HG03175 (cell line): ENCODE measurements around the gene CMAS.
A peak's percentile ranks its signal among the peaks of the same experiment; 100 is the strongest.
"Not testable (repeated sequence)": the region's sequence is repeated elsewhere in the genome, so short reads cannot be mapped to it uniquely, and the experiment has no call there.

Experiments used
- ATAC-seq: cut with Tn5 transposase; IDR thresholded peaks from one replicate; pipeline ENCODE4 v1.9.1; 2021; ENCODE audit warnings: mild to moderate bottlenecking, moderate library complexity; ENCODE audit not compliant: unreplicated experiment

CMAS gene

GRCh38 chr12:22046090-22046967, at the start of gene CMAS:
Gene CMAS, plus strand, starts transcription at chr12:22046218. Its CDS starts 86 bp downstream, at chr12:22046304.
- peak; percentile 85 for ATAC-seq

DNA sequence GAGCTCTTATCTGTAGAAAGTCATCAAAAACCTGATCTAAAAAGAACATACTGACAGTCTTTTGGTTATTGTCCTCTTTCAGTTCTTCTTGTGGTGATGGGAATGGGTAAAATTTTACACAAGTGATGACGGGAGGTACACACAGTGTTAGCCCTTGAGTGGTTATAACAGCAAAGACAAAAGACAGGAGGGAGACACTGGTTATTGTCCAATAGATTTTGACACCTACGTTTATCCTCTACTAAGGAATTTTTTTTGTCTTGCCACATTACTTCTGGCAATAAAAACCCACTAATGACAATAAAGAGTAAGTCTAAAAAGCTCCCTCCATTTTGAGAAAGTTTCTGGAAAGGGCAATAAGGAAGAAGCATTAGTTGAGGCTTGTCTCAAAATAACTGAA, 47.7 kb upstream of the CMAS start:
- ATAC-seq: no peak

GRCh38 chr12:21998782-21999181, 47.2 kb upstream of the CMAS start:
- no peak for ATAC-seq

DNA sequence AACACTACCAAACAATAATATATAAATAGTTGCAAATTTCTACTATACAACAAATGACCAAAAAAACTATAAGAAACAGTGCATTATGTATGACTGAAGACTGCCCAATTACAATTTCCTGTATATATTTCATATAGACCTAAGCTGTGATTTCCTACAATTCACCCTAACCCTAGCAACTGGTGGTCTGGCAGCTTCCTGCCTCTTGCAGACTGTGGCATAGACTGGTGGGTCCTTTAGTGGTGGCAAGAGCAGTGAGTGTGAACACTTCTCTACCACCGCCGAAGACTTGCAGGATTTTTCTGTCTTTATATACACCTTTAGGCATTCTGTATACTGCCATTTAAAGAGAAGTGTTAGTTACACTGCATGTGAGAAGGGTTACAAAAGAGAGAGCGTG, 43.6 kb upstream of the CMAS start:
- ATAC-seq: no peak

DNA sequence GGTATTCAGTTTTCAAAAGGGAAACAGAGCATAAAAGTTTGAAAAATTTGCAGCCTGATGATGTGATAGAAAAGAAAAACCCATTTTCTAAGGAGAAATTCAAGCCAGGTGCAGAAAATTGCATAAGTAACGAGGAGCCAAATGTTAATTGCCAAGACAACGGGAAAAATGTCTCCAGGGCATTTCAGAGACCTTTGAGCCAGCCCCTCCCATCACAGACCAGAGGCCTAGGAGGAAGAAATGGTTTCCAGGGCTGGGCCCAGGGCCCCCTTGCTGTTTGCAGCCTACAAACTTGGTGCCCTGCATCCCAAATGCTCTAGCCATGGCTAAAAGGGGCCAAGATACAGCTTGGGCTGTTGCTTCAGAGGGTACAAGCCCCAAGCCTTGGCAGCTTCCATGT, 38.2 kb upstream of the CMAS start:
- ATAC-seq: not testable (repeated sequence)

DNA sequence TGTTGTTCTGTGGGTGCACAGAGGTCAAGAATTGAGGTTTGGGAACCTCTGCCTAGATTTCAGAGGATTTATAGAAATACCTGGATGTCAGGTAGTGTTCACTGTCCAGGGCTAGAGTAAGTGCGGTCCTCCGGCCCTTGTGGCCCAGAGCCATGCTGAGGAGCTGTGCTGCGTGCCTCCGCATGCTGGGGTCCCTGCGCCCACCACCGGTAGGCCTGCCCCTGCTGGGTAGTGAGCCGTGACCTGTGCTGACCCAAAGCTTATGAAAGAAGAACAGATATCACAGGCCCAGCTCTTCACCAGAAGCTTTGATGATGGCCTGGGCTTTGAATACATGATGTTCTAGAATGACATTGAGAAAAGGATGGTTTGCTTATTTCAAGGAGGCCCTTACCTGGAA, 37.8 kb upstream of the CMAS start:
- no peak for ATAC-seq

DNA sequence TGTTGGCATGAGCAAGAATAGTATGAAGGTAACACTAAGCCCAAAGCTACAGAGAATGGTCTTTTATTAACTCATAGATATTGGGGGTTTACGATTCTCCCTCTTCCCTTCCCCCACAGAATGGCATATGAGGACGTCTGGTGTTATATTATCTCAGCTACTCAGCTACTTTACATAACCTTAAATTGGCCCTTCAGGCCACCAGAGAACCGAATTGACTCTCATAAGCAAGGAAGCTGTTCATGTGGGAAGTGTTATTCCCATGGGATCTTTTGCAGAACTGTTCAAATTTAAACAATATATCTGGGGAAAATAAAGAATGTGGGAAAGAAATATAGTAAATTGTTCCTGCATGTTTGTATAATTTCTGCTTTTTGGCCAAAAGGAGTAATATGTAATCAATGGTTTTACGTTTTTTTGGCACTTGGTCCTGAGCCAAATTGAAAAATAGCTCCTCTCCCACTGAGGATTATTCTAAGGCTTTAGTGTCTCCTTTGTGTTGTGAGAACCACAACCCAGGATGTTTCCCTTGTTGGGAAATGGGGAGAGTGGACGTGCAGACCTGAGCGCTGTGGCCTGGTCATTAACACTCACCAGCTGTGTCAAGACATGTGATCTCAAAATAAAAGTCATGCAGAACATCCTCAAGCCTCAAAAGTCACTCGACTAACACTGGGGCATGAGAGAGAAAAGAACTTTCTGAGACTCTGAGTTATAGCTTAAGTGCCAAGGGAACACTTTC, 31.8 kb upstream of the CMAS start:
- no peak for ATAC-seq

- ATAC-seq: no peak
Observed at GRCh38 chr12:22014783-22015144, 31.3 kb upstream of the CMAS start.

DNA sequence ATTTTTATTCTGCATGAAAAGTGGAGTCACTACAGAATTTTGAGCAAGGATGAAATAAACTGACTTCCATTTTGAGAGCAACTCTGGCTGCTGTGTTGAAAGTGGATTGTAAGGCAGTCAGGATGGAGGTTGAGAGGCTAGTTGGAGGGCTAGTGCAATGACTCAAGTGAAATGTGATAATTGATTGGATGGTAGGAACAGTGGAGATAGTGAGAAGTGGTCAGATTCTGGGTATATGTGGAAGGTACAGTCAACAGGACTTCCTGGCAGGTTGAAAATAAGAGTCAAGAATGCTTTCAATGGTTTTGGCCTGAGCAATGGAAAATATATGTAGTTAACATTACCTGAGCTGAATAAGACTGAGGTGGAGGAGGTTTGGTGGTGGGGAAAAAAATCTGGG, 29.0 kb upstream of the CMAS start:
- ATAC-seq: no peak

DNA sequence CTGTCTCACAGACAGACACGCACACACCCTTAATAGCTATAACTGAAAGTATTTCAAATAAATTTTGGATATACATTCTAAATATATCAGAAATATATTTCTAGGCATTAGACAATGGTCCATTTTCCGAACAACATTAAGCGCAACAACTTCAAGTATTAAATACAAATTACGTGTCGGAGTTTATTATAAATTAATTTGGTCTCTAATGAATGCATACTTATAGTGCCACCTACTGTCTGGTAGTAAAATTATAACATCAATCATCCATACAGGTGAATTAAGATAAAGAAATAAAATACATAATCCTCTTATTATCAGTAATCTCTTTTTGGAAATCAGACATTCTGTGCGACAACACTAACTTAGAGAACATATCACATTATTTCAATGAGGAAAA, 27.2 kb upstream of the CMAS start:
- ATAC-seq: no peak

DNA sequence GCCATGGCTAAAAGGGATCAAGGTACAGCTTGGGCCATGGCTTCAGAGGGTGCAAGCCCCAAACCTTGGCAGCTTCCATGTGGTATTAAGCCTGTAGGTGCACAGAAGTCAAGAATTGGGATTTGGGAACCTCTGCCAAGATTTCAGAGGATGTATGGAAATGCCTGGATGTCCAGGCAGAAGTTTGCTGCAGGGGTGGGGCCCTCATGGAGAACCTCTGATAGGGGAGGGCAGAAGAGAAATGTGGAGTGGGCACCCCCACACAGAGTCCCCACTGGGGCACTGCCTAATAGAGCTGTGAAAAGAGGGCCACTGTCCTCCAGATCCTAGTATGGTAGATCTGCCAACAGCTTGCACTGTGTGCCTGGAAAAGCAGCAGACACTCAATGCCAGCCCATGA, 22.5 kb upstream of the CMAS start:
- not testable (repeated sequence) for ATAC-seq

DNA sequence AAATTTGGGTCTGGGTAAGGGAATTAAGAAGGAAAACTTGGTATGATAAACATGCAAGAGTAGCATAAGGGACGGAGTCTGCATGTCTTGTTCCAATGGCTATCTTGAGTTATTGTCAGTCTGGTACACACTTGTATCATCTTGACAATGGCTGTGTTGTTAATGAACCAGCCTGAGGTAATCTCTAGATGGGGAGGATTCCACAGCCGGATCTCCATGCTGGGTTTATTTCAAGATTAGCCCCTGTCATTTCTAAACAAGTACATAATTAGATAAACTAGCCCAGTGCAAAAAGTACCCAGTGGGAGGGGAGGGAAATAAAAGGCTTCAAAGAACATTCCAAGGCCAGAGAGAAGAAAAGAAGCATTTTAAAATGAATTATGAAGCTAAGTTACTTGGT, 16.5 kb upstream of the CMAS start:
- no peak for ATAC-seq

DNA sequence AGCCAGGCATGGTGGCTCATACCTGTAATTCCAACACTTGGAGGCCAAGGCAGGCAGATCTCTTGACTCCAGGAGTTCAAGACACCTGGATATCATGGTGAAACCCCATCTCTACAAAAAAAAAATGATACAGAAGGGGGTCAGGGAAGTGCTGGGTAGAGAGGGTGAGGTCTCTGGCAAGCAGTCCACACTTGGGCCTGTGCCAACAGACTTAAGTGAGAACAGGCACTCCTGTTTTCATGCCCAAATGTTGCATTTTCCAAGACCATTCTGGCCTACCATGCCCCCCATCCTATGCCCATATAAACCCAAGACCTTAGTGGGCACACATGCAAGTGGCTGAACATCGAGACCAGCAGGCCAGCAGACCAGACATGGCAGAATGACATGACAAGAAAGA, 16.0 kb upstream of the CMAS start:
- no peak for ATAC-seq

DNA sequence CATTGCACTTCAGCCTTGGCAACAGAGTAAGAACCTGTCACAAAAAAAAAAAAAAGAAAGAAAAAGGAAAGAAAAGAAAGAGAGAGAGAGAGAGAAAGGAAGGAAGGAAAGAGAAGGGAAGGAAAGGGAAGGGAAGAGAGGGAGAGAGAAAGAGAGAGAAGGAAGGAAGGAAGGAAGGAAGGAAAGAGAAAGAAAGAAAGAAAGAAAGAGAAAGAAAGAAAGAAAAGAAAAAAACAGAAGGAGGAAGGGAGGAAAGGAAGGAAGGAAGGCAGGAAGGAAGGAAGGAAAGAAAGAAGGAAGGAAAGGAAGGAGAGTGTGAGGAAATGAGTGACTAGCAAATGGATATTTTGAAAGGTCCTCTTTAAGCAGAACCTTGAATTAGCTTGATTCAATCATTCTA, 13.3 kb upstream of the CMAS start:
- ATAC-seq: no peak

- no peak for ATAC-seq
Observed at GRCh38 chr12:22034709-22035506, 11.1 kb upstream of the CMAS start.

- no peak for ATAC-seq
Observed at GRCh38 chr12:22037947-22038346, 8.1 kb upstream of the CMAS start.

- ATAC-seq: no peak
Observed at GRCh38 chr12:22038734-22039133, 7.3 kb upstream of the CMAS start.

- no peak for ATAC-seq
Observed at GRCh38 chr12:22039361-22039760, 6.7 kb upstream of the CMAS start.

DNA sequence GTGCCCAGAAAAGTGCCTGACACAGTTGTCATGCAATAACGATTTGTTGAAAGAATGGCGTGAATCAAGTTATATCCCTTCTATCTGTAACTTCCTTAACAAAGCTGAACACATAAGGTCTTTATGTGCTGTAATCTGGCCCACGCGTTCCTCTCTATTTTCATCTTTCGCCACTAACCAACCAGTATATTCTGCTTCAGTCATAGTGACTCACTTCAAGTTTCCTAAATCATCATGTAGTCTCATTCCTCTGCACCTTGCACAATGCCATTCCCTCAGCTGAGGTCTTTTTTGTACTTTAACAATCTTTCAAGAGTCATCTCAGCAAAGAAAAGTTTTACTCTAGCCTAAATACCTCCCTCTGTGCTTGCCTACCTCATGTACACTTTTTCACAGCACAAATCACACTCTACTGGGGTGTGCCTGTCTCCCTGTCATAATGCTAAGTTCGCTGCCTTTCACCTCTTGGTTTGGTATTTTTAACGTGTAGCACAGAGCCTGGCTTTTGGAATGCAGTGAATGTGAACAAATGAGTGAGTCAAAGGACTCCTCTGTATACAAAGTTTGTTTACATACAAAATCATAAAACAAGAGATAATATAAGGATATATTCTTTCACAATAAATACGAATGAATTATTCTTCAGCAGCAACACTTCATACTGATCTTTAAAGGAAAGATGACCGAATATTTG, 2.9 kb upstream of the CMAS start:
- ATAC-seq: no peak

DNA sequence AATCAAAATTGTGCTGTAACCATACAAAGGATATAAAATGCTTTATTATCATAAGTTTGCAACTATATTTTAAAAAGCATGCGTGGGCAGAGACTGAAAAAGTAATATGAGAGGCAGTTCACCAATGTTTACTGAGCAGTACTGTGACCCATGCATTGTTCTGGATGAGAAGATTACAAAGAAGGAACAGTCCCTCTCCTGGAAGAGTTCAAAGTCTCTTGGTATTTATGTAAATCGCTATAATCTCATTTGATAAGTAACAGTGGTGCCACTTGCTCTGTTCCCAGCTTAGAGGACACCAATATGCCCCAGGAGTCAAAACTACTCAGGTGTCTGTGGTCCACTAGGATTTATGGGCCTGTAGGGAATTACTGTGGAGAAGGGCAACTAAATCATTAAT, 2.1 kb upstream of the CMAS start:
- ATAC-seq: no peak

DNA sequence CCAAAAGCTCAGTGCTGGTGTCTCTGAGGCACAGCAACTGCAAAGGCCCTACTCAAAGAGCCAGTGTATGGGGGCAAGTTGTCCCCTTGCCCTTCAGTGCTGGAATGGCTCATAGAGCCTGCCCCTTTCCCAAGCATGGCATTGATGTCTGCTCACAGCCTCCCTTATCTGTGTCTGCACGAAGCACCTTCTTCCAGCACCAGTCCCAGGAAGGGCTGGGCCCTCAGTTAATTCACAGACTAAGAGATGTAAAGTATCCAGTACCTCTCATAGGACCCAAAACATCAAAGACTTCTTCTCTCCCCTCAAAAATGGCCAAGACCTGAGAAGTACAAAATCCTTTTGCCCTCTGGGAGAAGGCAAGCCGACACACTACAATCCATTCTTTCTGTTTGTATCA, 1.6 kb upstream of the CMAS start:
- no peak for ATAC-seq
